ENCODE results near the gene AGBL5.
"Not testable (repeated sequence)": the region's sequence is repeated elsewhere in the genome, so short reads cannot be mapped to it uniquely, and the experiment has no call there.

Gene AGBL5

GRCh38 chr2:27053321-27053720, 1.9 kb downstream of the AGBL5 start:
- no peak for DNase-seq

- DNase-seq, result no peak
Measured at GRCh38 chr2:27053776-27054175, 2.3 kb downstream of the AGBL5 start.

- no peak for DNase-seq
Measured at GRCh38 chr2:27054721-27055120, 3.3 kb downstream of the AGBL5 start.

- DNase-seq, result no peak
Measured at GRCh38 chr2:27057184-27057583, 5.7 kb downstream of the AGBL5 start.

GRCh38 chr2:27058210-27058609, 6.7 kb downstream of the AGBL5 start:
- no peak for DNase-seq

GRCh38 chr2:27059141-27059820, 7.8 kb downstream of the AGBL5 start:
- DNase-seq, result no peak

GRCh38 chr2:27060323-27060722, 8.9 kb downstream of the AGBL5 start:
- DNase-seq, result no peak

- no peak for DNase-seq
Measured at GRCh38 chr2:27065128-27065527, 13.7 kb downstream of the AGBL5 start.

GRCh38 chr2:27067385-27067784, 15.9 kb downstream of the AGBL5 start:
- no peak for DNase-seq

- no peak for DNase-seq
Measured at GRCh38 chr2:27069436-27069835, 18.0 kb downstream of the AGBL5 start.

GRCh38 chr2:27069961-27070618, 18.6 kb downstream of the AGBL5 start:
- no peak for DNase-seq

GRCh38 chr2:27070653-27071276, 19.3 kb downstream of the AGBL5 start:
- DNase-seq, result no peak

- peak; percentile 96 for DNase-seq
Measured at GRCh38 chr2:27071277-27071989, 20.0 kb downstream of the AGBL5 start, which contains the start of gene OST4. TSS of gene OST4 (minus strand) at chr2:27071654.

- peak; percentile 91 for DNase-seq
Measured at GRCh38 chr2:27071990-27072830, 20.7 kb downstream of the AGBL5 start.

GRCh38 chr2:27072920-27073319, 21.5 kb downstream of the AGBL5 start:
- no peak for DNase-seq

GRCh38 chr2:27073782-27074181, 22.3 kb downstream of the AGBL5 start:
- no peak for DNase-seq

GRCh38 chr2:27074738-27075565, 23.5 kb downstream of the AGBL5 start:
- peak; percentile 75 for DNase-seq

- DNase-seq, result not testable (repeated sequence)
Measured at GRCh38 chr2:27075566-27075871, 24.1 kb downstream of the AGBL5 start.

- no peak for DNase-seq
Measured at GRCh38 chr2:27076323-27076722, 24.9 kb downstream of the AGBL5 start.

GRCh38 chr2:27077231-27077630, 25.8 kb downstream of the AGBL5 start:
- DNase-seq, result no peak

GRCh38 chr2:27078267-27079194, 27.1 kb downstream of the AGBL5 start, which contains the start of gene EMILIN1:
TSS of gene EMILIN1 (plus strand) at chr2:27078615. CDS start at chr2:27079066, 451 bp downstream.
- DNase-seq, result peak; percentile 96
